Dendritic cell treated with granulocyte-macrophage colony-stimulating factor and Interleukin-4, amounts not matched to agents 40 ng/mL and 50 ng/mL, for 4 days (primary cell): ENCODE results near the gene NKX1-2.

Source experiments
- H3K27ac Mint-ChIP-seq: one replicate; pipeline ENCODE4 v1.8.0; 2022; ENCODE audit warnings: mild to moderate bottlenecking, mixed read lengths
- H3K27me3 Mint-ChIP-seq: one replicate; pipeline ENCODE4 v1.8.0; 2022; ENCODE audit warnings: mild to moderate bottlenecking, mixed read lengths
- H3K36me3 Mint-ChIP-seq: one replicate; pipeline ENCODE4 v1.8.0; 2022; ENCODE audit warnings: low read depth, mixed read lengths
- H3K4me1 Mint-ChIP-seq: one replicate; pipeline ENCODE4 v1.8.0; 2022; ENCODE audit warnings: low read depth, mixed read lengths
- H3K4me3 Mint-ChIP-seq: one replicate; pipeline ENCODE4 v1.8.0; 2022; ENCODE audit warnings: mild to moderate bottlenecking, moderate library complexity, mixed read lengths
- H3K9me3 Mint-ChIP-seq: one replicate; pipeline ENCODE4 v1.8.0; 2022; ENCODE audit warnings: mixed read lengths
- intact Hi-C: fragments of 100-400 bp; cut with micrococcal nuclease; formaldehyde crosslinking; loops from one replicate; pipeline ENCODE4 v1.15.0; 2022

Gene NKX1-2

DNA sequence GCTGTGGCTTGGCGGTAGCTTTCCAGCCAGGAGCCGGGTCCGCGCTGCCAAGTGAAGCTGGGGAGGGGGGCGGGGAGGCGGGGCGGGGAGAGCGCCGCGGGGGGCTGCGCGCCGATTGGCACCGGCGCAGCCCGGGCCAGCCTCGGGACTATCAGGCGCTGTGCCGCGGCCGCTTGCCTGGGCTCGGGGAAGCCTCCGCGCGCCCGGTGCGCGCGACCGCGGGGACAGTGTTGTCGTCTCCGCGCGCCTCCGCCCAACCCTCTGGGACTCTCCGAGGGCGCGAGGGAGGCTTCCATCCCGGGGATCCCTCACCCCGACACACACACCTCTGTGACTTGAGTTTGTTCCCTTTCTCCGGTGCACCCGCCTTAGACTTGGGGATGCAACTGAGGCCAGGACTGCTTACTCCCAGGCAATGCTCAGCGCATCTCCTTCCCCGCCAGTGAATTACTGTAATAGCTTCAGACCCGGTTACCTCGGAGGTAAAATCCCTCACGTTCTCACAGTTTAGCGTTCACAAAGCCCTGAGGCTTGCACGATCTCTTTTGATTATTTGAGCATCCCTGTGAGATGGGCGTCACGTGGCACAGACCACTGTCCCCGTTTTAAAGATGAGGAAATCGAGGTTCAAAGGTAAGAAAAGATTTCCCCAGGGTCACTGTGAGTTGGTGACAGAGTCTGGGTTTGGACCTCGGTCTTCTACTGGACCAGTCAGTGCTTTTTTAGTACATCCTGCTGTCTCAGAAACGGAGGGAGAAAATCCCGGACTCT, at the start of gene NKX1-2:
TSS of gene NKX1-2 (minus strand) at position 24 of the 771 bp plus-strand sequence. CDS start 92 bp downstream, outside the sequence.
- Mint-ChIP-seq H3K27ac (no peak within 1 kb of the TSS), H3K36me3 (no peaks in the 10 kb centered on the region), H3K9me3 (no peaks in the 10 kb centered on the region), H3K4me3 (peak within 1 kb of the TSS; percentile 5), H3K27me3 (peaks cover 93% of the 10 kb centered on the region), H3K4me1 (peaks cover 15% of the 10 kb centered on the region)
- intact Hi-C loops = no loop called here

DNA sequence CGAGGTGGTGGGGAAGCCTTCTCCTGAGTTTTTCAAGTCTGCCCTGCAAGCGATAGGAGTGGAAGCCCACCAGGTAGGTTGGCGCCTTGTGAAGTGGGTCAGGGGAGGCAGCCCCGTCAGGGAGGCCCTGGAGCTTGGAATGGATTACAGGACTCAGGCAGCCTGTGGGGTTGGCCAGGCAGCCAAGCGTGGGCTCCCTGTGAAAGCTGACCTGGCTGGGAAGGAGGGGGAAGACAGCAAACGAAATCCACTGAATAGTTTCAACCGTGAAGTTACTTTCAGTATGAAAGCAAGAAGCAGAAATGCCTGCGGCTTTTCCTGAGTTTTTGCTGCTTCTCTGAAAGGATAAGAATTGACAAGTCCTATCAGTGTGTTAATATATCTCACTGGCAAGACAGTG, 48.2 kb upstream of the NKX1-2 start:
- intact Hi-C loops = no loop called here
- peaks cover 18% of the 10 kb centered on the region for H3K4me1 Mint-ChIP-seq
- peaks cover 7% of the 10 kb centered on the region for H3K9me3 Mint-ChIP-seq
- H3K27me3 Mint-ChIP-seq = no peaks in the 10 kb centered on the region
- H3K27ac Mint-ChIP-seq = no peak overlapping the region
- H3K4me3 Mint-ChIP-seq = no peak overlapping the region
- peaks cover 38% of the 10 kb centered on the region for H3K36me3 Mint-ChIP-seq

DNA sequence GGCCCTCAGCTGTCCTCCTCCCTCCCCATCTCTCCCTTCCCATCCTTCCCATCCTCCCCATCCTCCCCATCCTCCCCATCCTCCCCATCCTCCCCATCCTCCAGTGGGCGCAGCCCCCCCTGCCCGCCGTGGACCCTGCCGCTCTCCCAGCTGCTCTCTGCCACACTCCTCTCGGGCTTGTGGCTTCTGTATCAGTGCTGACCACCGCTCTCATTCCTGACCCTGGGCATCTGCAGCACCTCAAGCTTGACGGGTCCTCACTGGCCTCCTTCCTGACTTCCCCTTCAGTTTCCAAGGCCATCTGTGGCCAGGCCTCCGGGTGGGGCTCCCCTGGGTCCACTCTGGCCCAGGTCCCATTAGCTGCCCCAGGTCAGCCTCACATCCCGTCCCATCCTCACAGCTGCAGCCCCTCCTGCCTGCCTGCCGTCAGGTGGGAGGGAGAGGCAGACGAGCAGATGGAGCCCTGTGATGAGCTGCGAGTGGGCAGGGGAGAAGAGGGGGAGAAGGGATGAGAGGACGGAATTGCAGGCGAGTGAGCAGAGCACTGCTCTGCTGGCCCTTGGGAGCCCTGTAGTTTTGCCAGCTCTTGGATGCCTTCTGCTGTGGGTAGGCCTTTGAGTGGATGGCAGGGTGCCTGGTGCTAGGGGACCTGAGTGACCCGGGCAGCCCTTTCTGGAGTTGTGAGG, 47.5 kb upstream of the NKX1-2 start:
- intact Hi-C loops = no loop called here
- peaks cover 22% of the 10 kb centered on the region for H3K4me1 Mint-ChIP-seq
- no peaks in the 10 kb centered on the region for H3K27me3 Mint-ChIP-seq
- peaks cover 38% of the 10 kb centered on the region for H3K36me3 Mint-ChIP-seq
- no peak overlapping the region for H3K27ac Mint-ChIP-seq
- H3K9me3 Mint-ChIP-seq = peaks cover 7% of the 10 kb centered on the region
- H3K4me3 Mint-ChIP-seq = no peak overlapping the region

DNA sequence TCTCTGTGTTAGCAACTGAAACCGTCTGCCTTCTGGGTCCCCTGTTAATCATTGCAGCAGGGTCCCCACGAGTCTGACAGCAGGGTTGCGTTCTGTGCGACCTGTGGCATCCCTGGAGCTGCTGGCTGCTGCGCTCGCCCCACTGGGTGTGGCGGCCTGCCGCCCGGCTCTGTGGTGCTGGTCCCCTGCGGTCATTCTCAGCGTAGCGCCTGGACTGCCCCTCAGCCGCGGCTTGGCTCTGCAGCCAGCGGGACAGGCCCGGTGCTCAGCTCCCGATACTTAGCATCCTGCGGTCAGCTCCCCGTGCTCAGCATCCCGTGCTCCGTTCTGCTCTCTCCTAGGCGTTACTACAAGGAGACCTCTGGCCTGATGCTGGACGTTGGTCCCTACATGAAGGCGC, 46.8 kb upstream of the NKX1-2 start:
- H3K27me3 Mint-ChIP-seq = no peaks in the 10 kb centered on the region
- H3K27ac Mint-ChIP-seq = no peak overlapping the region
- peaks cover 22% of the 10 kb centered on the region for H3K4me1 Mint-ChIP-seq
- no peak overlapping the region for H3K4me3 Mint-ChIP-seq
- intact Hi-C loops = no loop called here
- H3K36me3 Mint-ChIP-seq = peaks cover 38% of the 10 kb centered on the region
- peaks cover 7% of the 10 kb centered on the region for H3K9me3 Mint-ChIP-seq

DNA sequence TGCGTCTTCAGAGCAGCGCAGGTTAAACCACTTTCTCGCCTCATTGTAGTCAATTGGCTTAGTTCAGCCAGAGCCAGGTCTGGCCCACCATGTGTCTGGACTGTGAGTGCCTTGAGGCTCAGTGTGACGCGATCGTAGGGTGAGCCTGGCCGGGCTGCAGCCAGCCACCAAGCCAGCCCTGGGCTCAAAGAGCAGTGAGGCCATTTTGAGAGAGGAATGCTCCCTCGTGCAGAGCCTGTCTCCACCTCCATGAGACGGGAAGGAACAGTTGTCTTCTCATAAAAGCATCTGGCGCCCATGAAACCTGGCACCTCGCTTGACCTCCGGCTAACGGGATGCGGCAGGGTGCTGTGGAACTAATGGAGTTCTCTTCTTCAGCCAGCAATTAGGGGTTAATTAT, 46.3 kb upstream of the NKX1-2 start:
- intact Hi-C loops = no loop called here
- H3K27me3 Mint-ChIP-seq = no peaks in the 10 kb centered on the region
- H3K9me3 Mint-ChIP-seq = peaks cover 6% of the 10 kb centered on the region
- peaks cover 37% of the 10 kb centered on the region for H3K36me3 Mint-ChIP-seq
- H3K4me1 Mint-ChIP-seq = peaks cover 22% of the 10 kb centered on the region
- H3K4me3 Mint-ChIP-seq = no peak overlapping the region
- no peak overlapping the region for H3K27ac Mint-ChIP-seq

DNA sequence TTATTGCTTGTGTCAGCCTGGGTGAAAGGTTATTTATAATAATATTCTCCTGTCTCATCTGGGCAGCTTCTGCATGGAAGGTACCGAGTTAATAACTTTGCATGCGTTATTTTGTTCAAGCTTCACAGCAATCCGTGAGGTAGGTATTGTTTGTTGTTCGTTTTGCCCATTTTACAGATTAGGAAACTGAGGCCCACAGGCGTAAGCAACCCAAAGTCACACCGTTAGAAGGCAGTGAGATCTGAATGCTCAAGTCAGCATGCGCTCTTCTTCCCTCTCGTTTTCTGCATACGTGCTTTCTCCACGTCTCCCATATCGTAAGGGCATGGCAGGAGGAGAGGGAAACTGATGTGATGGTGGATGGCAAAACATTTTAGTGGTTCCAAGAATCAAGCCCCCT, 45.9 kb upstream of the NKX1-2 start:
- Mint-ChIP-seq H3K27me3 (no peaks in the 10 kb centered on the region), H3K4me3 (no peak overlapping the region), H3K4me1 (peaks cover 22% of the 10 kb centered on the region), H3K36me3 (peaks cover 33% of the 10 kb centered on the region), H3K9me3 (peaks cover 2% of the 10 kb centered on the region), H3K27ac (no peak overlapping the region)
- intact Hi-C loops = no loop called here

DNA sequence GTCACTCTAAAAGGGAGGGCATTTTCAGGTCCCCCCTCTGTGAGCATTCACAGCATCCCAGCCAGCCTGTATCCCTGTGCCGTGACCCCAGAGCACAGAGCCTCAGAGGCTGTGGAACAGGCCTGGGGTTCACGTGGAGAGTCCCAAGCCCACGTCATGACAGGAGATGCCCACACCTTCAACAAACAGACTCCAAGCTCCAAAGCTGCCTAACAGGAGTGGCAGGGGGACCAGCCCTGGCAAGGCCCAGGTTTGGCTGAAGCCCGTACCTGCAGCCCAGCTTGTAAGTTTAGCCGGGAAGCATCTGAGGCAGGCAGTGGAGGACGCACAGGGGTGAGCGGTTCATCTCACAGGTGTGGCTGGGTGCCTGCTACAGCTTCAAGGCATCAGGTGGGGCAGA, 45.3 kb upstream of the NKX1-2 start:
- peaks cover 22% of the 10 kb centered on the region for H3K4me1 Mint-ChIP-seq
- intact Hi-C loops = no loop called here
- H3K27me3 Mint-ChIP-seq = no peaks in the 10 kb centered on the region
- H3K4me3 Mint-ChIP-seq = no peak overlapping the region
- no peaks in the 10 kb centered on the region for H3K9me3 Mint-ChIP-seq
- peaks cover 29% of the 10 kb centered on the region for H3K36me3 Mint-ChIP-seq
- H3K27ac Mint-ChIP-seq = no peak overlapping the region

DNA sequence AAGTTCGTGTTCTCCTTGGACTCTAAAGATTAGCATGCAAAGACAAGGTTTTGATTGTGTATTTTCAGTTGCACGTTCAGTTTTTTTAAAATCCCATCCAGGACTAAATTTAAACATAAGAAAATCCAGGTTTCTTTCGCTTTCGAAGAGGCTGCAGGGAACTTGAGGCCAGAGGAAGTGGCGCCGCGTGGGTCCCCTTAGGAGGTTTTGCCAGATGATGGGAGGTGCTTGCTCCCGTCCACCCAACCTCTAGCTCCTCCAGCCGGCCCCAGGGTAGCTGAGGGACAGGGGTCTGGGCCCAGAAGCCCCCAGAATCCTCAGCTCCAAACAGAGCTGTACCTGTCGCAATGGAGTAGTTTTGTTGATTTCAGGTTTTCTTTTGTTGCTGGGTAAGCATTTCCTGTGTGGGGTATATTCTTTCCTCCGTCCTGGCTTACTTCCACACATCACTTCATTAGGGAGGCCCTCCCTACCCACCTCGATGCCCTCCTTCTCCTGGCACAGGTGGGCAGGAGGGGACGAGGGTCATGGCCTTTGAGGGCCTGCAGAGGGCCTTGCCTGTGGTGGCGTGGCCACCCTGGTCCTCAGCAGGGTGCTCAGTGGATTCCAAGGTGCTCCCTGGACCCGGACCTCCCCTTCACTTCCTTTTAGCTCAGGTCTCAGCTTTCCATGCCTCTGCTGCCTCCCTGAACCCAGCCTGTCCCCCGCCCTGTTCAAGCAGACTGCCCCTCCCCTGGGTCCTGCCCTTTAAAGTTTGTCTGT, 44.4 kb upstream of the NKX1-2 start:
- Mint-ChIP-seq H3K4me3 (peak overlapping the region; percentile 55), H3K9me3 (no peaks in the 10 kb centered on the region), H3K4me1 (peaks cover 22% of the 10 kb centered on the region), H3K27me3 (no peaks in the 10 kb centered on the region), H3K36me3 (peaks cover 19% of the 10 kb centered on the region), H3K27ac (peak overlapping the region; percentile 73)
- intact Hi-C loops = no loop called here

DNA sequence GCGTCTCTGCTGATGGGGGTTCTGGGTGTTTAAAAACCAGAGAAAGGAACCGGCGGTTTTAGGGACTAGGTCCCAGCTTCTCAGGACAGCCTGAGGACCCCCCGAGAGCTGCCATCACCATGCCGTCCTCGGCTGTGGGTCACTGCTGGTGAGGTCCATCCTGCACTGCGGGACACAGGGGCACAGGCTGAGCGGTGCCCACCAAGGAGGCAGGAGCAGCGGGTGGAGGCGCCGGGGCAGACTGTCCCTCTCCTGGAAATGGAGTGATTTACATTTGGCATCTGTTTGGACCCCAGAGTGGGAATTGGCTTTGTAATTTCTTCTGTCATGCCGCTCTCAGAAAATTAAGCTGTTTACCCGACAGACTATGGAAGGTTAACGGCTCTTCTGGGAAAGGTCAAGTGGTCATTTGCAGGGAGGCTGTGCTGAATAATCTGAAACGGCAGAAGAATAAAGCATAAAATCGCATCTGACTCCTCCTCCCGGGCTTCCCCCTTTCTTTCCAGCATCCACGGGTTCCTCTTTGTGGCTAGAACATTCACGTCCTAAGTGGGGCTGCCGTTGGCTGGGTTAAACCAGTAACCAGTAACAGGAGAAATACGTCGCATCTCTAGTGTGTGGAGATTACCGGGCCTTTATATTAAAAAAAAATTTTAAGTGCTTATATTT, 43.5 kb upstream of the NKX1-2 start:
- Mint-ChIP-seq H3K4me1 (peaks cover 22% of the 10 kb centered on the region), H3K27ac (peak overlapping the region; percentile 73), H3K36me3 (peaks cover 23% of the 10 kb centered on the region), H3K9me3 (no peaks in the 10 kb centered on the region), H3K4me3 (peak overlapping the region; percentile 55), H3K27me3 (no peaks in the 10 kb centered on the region)
- intact Hi-C loops = no loop called here

DNA sequence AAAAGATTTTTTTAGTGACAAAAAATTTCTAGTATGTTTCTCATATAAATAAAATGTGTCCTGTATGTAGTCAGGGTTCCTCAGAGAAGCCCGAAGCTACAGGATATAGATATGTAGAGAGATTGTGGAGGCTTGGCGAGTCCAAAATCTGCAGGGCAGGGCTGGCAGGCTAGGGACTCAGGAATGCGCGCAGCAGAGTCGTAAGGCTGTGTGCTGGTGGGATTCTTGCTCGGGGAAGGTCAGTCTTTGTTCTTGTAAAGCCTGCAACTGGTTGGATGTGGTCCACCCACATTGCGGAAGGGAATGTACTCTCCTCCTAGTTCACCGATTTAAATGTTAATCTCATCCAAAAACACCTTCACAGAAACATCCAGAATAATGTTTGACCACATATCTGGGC, 42.4 kb upstream of the NKX1-2 start:
- Mint-ChIP-seq H3K27ac (no peak overlapping the region), H3K4me1 (peaks cover 22% of the 10 kb centered on the region), H3K9me3 (no peaks in the 10 kb centered on the region), H3K27me3 (no peaks in the 10 kb centered on the region), H3K36me3 (peaks cover 26% of the 10 kb centered on the region), H3K4me3 (no peak overlapping the region)
- intact Hi-C loops = no loop called here

DNA sequence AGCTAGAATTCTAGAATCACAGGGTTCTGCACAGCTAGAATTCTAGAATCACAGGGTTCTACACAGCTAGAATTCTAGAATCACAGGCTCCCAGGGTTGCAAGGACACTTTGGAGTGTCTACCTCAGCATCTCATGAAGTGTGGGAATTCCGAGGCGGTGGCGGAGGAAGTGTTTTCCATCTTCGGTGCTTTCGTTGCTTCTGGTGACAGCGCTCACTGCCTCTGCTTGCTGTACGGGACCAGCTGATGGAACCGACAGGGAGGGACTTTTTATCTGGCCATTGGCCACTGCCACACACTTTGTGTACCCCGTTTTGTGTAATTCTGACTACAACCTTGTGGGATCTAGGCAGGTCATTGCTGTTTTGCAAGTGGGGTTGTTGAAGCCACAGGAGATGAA, 41.3 kb upstream of the NKX1-2 start:
- intact Hi-C loops = no loop called here
- H3K4me1 Mint-ChIP-seq = peaks cover 22% of the 10 kb centered on the region
- no peak overlapping the region for H3K4me3 Mint-ChIP-seq
- H3K27me3 Mint-ChIP-seq = no peaks in the 10 kb centered on the region
- H3K36me3 Mint-ChIP-seq = peaks cover 19% of the 10 kb centered on the region
- no peak overlapping the region for H3K27ac Mint-ChIP-seq
- H3K9me3 Mint-ChIP-seq = no peaks in the 10 kb centered on the region

DNA sequence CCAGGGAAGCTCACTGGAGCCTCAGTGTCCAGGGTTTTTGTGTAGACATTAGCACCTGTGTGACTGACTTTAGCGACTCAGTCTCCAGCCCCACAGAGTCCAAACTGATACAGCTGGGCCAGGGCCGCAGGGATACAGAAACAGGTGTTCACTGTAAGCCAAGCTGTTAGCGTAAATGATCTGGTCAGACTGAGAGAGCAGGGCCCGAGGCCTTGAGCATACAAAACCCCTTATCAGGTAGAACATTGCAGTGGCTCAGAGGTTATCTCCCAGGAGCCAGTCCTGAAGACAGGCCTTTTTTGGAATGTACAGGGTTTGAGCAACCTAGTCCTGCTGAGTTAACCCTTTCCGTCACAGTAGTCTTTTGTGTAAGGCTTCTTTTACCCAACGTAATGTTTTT, 36.8 kb upstream of the NKX1-2 start:
- no peaks in the 10 kb centered on the region for H3K4me1 Mint-ChIP-seq
- H3K27ac Mint-ChIP-seq = no peak overlapping the region
- no peaks in the 10 kb centered on the region for H3K9me3 Mint-ChIP-seq
- H3K36me3 Mint-ChIP-seq = peaks cover 15% of the 10 kb centered on the region
- no peaks in the 10 kb centered on the region for H3K27me3 Mint-ChIP-seq
- intact Hi-C loops = no loop called here
- H3K4me3 Mint-ChIP-seq = no peak overlapping the region

DNA sequence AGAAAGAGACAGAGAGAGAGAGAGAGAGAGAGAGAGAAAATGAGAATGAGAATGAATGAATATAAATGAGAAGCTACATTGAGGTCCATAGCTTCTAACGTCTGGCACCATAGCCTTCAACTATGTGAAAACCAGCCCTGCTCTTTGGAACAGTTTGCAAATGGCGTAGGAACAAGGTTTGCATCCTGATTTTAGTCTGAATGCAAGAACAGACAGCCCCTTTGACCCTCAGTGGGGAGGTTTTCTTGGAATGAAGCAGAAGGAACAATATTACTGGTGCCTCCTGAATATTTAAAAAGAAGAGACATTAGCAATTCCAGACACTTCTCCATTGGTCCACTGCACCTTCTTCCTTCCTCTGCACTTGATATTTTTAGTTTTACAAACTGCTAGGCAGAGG, 34.8 kb upstream of the NKX1-2 start:
- Mint-ChIP-seq H3K27me3 (no peaks in the 10 kb centered on the region), H3K27ac (no peak overlapping the region)
- intact Hi-C loops = no loop called here

DNA sequence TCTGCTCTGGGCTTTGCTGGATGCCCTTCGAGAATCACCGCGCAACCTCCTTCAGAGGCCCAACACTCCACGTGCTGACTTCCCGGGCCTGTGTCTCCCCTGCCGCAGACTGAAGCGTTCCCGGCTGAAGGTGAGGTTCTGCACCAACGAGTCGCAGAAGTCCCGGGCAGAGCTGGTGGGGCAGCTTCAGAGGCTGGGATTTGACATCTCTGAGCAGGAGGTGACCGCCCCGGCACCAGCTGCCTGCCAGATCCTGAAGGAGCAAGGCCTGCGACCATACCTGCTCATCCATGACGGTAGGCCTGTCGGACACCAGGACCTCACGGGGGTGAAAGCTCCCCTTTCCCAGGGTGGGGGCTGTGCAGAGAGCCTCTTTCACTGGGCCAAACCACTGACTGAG, 34.2 kb upstream of the NKX1-2 start:
- Mint-ChIP-seq H3K27ac (no peak overlapping the region), H3K9me3 (no peaks in the 10 kb centered on the region), H3K27me3 (no peaks in the 10 kb centered on the region), H3K4me1 (no peaks in the 10 kb centered on the region), H3K36me3 (peaks cover 15% of the 10 kb centered on the region), H3K4me3 (no peak overlapping the region)
- intact Hi-C loops = no loop called here

More for the DNA sequence above, 34.8 kb upstream of the NKX1-2 start:
- H3K4me1 Mint-ChIP-seq = no peaks in the 10 kb centered on the region
- peaks cover 15% of the 10 kb centered on the region for H3K36me3 Mint-ChIP-seq
- H3K4me3 Mint-ChIP-seq = no peak overlapping the region
- no peaks in the 10 kb centered on the region for H3K9me3 Mint-ChIP-seq
